HG03095 (cell line): ENCODE data around the gene LRRC8D.

ENCODE experiments used
- ATAC-seq: cut with Tn5 transposase; IDR thresholded peaks from one replicate; pipeline ENCODE4 v1.9.1; 2021; ENCODE audit warnings: moderate library complexity; ENCODE audit not compliant: unreplicated experiment

The LRRC8D gene

DNA sequence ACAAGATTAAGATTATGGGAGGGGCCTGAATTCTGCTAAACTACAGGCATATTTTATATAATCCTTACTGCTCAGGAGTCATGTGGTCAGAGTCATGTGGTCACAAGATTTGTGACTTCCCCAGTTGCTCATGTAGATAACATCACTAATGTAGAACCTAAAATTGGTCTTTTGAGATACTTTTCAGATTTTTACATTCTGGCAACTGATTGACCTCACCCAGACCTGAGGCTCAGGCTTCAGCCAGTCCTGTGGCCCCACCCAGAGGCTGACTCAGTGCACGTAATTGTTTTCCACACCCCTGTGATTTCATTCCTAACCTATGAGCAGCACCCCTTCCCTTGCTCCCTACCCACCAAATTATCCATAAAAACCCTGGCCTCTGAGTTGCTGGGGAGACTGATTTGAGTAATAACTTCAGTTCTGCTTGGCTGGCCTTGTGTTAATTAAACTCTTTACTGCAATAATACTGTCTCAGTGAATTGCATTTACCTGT, 132.3 kb downstream of the LRRC8D start:
- ATAC-seq: peak; percentile 49

DNA sequence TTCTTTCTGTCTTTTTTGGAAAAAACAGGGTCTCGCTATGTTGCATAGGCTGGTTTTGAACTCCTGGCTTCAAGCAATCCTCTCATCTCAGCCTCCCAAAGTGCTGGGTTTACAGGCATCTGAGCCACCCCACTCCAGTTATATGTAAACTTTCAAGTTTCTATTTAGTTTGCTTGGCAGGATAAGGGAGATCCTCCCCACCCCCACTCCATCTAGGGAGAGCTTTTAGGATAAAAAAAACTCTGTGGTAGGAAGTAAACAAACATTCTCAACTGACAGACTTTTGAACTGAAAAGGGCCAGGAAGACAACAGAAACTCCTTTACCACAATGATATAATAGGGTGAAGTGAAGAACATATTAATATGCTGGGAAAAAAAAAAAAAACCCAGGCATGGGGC, 133.1 kb downstream of the LRRC8D start:
- no peak for ATAC-seq

- no peak for ATAC-seq
These were observed 133.6 kb downstream of the LRRC8D start for GRCh38 chr1:89954401-89954800.

- no peak for ATAC-seq
These were observed 134.7 kb downstream of the LRRC8D start for GRCh38 chr1:89955311-89956205.

- ATAC-seq: no peak
These were observed 136.3 kb downstream of the LRRC8D start for GRCh38 chr1:89957107-89957506.

DNA sequence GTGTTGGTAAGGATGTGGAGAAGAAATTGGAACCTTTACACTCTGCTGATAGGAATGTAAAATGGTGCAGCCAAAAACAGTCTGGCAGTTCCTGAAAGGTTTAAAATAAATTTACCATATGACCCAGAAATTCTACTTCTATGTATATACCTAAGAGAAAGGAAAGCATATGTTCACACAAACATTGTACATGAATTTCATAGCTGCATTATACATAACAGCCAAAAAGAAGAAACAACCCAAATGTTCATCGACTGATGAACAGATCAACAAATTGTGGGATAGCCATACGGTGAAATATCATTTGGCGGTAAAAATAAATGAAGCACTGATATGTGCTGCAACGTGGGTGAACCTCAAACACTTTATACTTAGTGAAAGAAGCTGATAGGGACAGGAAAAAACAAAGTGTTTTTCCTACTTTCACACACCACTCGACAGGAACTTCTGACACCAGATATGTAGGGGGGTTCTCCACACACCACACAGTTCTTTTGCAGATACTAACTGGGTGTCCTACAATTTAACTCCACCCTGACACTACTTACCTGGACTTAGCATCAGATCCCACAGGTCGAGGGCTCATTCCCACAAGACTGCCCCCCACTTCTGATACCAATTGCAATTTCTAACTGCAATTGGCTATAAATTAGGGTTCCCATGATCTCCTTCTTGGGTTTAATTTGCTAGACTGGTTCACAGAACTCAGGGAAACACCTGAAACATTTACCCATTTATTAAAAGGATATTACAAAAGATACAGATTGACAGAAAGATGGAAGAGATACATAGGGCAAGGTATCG, 138.2 kb downstream of the LRRC8D start:
- no peak for ATAC-seq

GRCh38 chr1:89959719-89960118, 138.9 kb downstream of the LRRC8D start:
- ATAC-seq: no peak

GRCh38 chr1:89962024-89962741, 141.4 kb downstream of the LRRC8D start:
- no peak for ATAC-seq

GRCh38 chr1:89962742-89963075, 141.9 kb downstream of the LRRC8D start:
- ATAC-seq: no peak

- ATAC-seq: no peak
These were observed 144.4 kb downstream of the LRRC8D start for GRCh38 chr1:89965193-89965768.

DNA sequence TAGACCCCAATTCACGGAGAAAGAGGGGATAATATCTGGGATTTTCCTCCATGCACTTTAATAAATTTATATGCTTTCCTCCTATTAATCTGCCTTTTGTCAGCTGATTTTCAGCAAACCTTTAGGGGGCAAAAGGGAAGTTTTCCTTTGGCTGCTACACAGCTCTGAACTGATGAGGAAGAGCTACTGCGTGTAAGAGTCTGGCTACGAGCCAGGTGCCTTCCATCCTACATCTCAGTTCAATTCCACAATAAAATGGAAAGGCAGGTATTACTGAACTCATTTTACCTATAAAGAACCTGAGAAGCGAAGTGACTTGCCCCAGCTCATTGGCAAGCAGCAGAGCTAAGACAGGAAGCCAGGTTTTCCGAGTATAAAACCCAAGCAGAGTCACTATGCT, 145.8 kb downstream of the LRRC8D start:
- ATAC-seq: no peak

GRCh38 chr1:89971600-89971999, 150.8 kb downstream of the LRRC8D start:
- ATAC-seq: peak; percentile 82

GRCh38 chr1:89972024-89972423, 151.2 kb downstream of the LRRC8D start:
- ATAC-seq: no peak

DNA sequence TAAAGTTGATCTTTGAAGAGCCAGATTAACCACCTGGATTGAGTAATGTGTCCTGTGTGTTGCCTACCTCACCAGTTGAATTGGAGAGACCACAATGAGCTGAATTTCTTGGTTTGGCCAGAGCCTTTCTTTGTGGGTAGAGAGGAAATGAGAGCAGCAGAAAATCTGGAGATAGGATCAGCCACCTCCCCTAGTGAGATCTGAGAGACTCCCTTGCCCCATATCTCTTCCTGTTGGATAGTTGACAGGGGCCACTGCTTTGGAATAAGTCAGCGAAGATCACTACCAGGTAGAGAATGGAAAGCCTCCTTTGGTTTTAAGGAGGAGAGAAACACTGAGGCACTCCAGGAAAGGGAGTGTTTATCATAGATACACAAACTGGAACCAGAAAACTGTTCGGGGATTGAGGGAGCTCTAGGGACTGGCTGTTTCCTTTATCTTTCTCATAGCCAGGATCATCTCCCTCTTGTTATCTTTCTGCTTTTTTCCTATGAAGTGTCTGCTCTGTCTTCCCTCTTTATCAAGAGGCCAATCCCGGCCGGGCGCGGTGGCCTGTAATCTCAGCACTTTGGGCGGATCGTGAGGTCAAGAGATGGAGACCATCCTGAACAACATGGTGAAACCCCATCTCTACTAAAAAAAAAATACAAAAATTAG, 152.8 kb downstream of the LRRC8D start:
- no peak for ATAC-seq

DNA sequence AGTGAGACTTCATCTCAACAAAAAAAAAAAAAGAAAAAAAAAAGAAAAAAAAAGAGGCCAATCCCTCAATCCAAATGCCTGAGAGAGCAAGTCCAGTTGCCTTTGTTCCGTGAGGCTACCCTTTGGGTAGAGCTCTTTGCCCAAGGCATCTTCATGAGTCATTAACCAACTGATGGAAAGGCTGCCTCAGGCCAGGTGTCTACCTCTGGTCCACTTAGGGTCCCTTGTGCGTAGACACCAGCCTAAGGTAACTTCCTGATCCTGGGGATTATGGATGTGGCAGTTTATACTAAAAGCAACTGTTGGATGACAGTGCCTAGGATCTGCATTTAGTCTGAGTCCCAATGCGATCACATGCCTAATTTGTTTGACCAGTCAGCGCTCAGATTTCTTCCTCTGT, 153.4 kb downstream of the LRRC8D start:
- ATAC-seq: no peak

DNA sequence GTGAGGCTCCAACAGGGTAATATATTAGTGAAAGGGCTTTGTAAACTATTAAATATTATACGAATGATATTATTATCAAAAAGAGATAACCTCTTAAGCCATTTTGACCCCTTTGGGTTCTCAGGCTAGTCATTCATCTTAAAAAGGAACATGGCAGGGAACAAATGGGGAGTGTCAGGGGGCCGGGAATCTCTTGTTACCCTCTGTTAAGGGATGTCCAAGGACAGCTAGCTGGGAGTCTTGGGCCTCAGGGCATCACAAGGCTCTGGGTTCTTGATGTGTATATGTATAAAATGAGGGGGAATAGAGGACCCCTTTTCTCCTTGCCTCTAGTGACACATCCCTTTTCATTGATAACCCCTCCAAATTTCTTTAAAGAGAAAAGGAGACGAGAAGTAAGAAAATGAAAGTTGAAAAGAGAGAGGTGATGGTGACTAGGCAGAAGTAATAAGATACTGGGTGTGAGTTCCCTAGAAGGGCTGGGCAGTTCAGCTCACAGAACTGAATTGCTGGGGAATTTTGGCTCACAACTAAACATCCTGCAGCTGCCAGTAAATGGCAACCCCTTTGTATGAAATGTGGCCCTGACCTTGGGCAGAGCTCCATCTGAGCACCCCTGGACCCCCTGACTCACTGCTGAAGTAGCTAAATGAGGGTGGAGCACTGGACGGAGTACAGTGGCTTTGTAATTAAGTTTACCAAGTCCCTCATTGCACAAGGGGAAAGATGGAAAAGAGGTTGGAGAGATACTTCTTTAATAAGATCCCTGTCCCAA, 154.1 kb downstream of the LRRC8D start:
- no peak for ATAC-seq

DNA sequence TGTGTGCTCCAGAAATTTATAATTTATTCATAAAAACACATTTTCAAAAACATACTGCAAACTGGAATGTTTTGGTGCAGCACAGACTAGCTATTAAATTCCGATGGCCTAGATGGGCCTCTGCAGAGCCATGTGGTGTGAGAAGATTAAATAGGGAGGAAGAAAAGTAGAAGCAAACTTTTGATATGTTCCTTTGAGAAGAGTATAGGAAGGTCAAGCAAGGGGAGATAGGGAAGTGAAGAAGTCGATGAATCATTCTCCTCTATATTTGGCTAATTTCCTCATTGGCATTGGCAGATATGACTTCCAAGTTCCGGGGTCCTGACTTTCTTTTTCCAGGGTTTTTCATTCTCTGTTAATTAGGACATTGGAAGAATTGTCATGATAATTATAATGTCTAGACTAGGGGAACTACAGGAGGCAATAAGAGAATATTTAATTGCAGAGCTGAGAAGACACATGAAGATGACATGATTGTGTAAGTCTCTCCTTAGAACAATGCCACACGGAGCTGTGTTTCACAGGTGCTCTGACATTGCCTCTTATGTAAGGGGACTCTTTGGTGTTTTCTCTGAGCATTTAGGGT, 154.8 kb downstream of the LRRC8D start:
- ATAC-seq: no peak

GRCh38 chr1:89978755-89979154, 157.9 kb downstream of the LRRC8D start:
- ATAC-seq: no peak

- ATAC-seq: no peak
These were observed 159.8 kb downstream of the LRRC8D start for GRCh38 chr1:89980605-89981004.
